A673 (cell line): ENCODE data around the gene TOMT. TPM values are rescaled to one million over a fixed set of nuclear protein-coding genes. Genes with fewer than 3 reads are reported as not detected.
"Not testable (repeated sequence)": the region's sequence is repeated elsewhere in the genome, so short reads cannot be mapped to it uniquely, and the experiment has no call there.

Source experiments
- BruUV-seq: library from RNA; stranded (reverse); fragments of 400-500 nt; replicated peaks from 2 replicates; lab custom pipeline; 2021; lab: Mats Ljungman, UMichigan
- CTCF ChIA-PET: fragments of 300-600 bp; sonication (Branson Sonifier 250); formaldehyde crosslinking; loops from one replicate; lab custom pipeline; 2022; ENCODE audit warnings: antibody characterized with exemption; lab: Charles Lee
- POLR2A ChIA-PET: fragments of 300-600 bp; sonication (Branson Sonifier 250); formaldehyde crosslinking; loops from one replicate; lab custom pipeline; 2022; ENCODE audit warnings: antibody characterized with exemption; ENCODE audit not compliant: low non-redundant PET; lab: Charles Lee
- DNase-seq: peaks from one replicate; pipeline ENCODE4 v3.0.0-alpha.2; 2015; ENCODE audit warnings: low spot score
- H3K27ac ChIP-seq: fragments of 200-600 bp; sonication (generic); 2 replicates; pipeline ENCODE4 v1.5.1; 2016; ENCODE audit warnings: mixed run types, low read depth, mild to moderate bottlenecking, mixed read lengths, antibody characterized with exemption, low read length; ENCODE audit not compliant: poor library complexity, severe bottlenecking
- H3K27me3 ChIP-seq: fragments of 200-600 bp; sonication (generic); replicated peaks from 2 replicates; pipeline ENCODE4 v1.6.1; 2017; ENCODE audit warnings: mixed run types, low read depth, mild to moderate bottlenecking, mixed read lengths, antibody characterized with exemption, low read length; ENCODE audit not compliant: insufficient read depth, poor library complexity
- H3K36me3 ChIP-seq: fragments of 200-600 bp; sonication (generic); 2 replicates; pipeline ENCODE4 v1.6.1; 2016; ENCODE audit warnings: mixed run types, mild to moderate bottlenecking, mixed read lengths, antibody characterized with exemption, low read length; ENCODE audit not compliant: insufficient read depth, poor library complexity, severe bottlenecking
- H3K4me1 ChIP-seq: fragments of 200-600 bp; sonication (generic); 2 replicates; pipeline ENCODE4 v1.6.1; 2017; ENCODE audit warnings: mixed run types, mild to moderate bottlenecking, mixed read lengths, antibody characterized with exemption, low read length; ENCODE audit not compliant: insufficient read depth, poor library complexity, severe bottlenecking
- H3K4me3 ChIP-seq: fragments of 200-600 bp; sonication (generic); 2 replicates; pipeline ENCODE4 v1.5.1; 2016; ENCODE audit warnings: low read depth, mixed run types, mild to moderate bottlenecking, mixed read lengths, low read length; ENCODE audit not compliant: poor library complexity, severe bottlenecking
- H3K9me3 ChIP-seq: fragments of 200-600 bp; sonication (generic); 2 replicates; pipeline ENCODE4 v1.6.1; 2016; ENCODE audit warnings: mixed run types, low read depth, mild to moderate bottlenecking, mixed read lengths, antibody characterized with exemption, low read length; ENCODE audit not compliant: poor library complexity, severe bottlenecking
- CTCF ChIP-seq: fragments of 300-800, 200-600 bp; sonication (generic); conservative IDR thresholded peaks from 2 replicates; pipeline ENCODE4 v1.5.1; 2017; ENCODE audit warnings: low read depth, mild to moderate bottlenecking, antibody characterized with exemption, low read length, moderate library complexity, mixed read lengths
- EZH2 ChIP-seq: fragments of 200-600 bp; sonication (generic); IDR thresholded peaks from 2 replicates; pipeline ENCODE4 v1.6.1; 2017; ENCODE audit warnings: borderline replicate concordance, low read depth, mild to moderate bottlenecking, mixed read lengths, antibody characterized with exemption, low read length; ENCODE audit not compliant: poor library complexity, severe bottlenecking
- intact Hi-C: fragments of 100-400 bp; cut with micrococcal nuclease; formaldehyde crosslinking; loops from one replicate; pipeline ENCODE4 v1.10.0; 2022; ENCODE audit not compliant: unreplicated experiment
- total RNA-seq: library from RNA; stranded (reverse); gene quantifications from 2 replicates; pipeline ENCODE4 v1.2.3, GENCODE V29; 2021

The TOMT gene
- total RNA-seq, 1 experiment from 2014 or later, result not detected

- DNase-seq, result no peak
- no peaks in the 10 kb centered on the region for H3K4me1 ChIP-seq
- CTCF ChIA-PET, result no interaction called here
These were observed 26.9 kb downstream of the TOMT start for GRCh38 chr11:72132646-72133045.

GRCh38 chr11:72135473-72135872, 29.7 kb downstream of the TOMT start, which contains the start of gene FOLR3:
Gene FOLR3, plus strand, starts transcription at chr11:72135725. Its CDS starts 228 bp downstream, at chr11:72135953.
- CTCF ChIA-PET, H3K27ac ChIP-seq: not testable (repeated sequence)

More at GRCh38 chr11:72132646-72133045, 26.9 kb downstream of the TOMT start:
- BruUV-seq, result no TSS peak
- H3K27ac ChIP-seq, result no peak overlapping the region
- no peak for TF ChIP-seq EZH2
- TF ChIP-seq CTCF, result no peak
- intact Hi-C loops, result no loop called here
- peaks cover 16% of the 10 kb centered on the region for H3K27me3 ChIP-seq
- H3K9me3 ChIP-seq, result peaks cover 13% of the 10 kb centered on the region
- H3K4me3 ChIP-seq, result no peak overlapping the region
- H3K36me3 ChIP-seq, result no peaks in the 10 kb centered on the region
- POLR2A ChIA-PET, result no interaction called here

GRCh38 chr11:72135891-72136683, 30.4 kb downstream of the TOMT start:
- BruUV-seq, result no TSS peak
- DNase-seq, result no peak
- Histone ChIP-seq H3K27ac (no peak overlapping the region), H3K9me3 (no peaks in the 10 kb centered on the region), H3K36me3 (no peaks in the 10 kb centered on the region), H3K27me3 (peaks cover 16% of the 10 kb centered on the region), H3K4me1 (no peaks in the 10 kb centered on the region), H3K4me3 (no peak overlapping the region)
- POLR2A ChIA-PET, result no interaction called here
- TF ChIP-seq CTCF, result no peak
- TF ChIP-seq EZH2, result no peak
- CTCF ChIA-PET, result interaction anchor here (0.6 kb wide), 1 partner anchor 108 kb away, joined by 3 read pairs; the partner anchor contains the start of gene PHOX2A
- intact Hi-C loops, result no loop called here

More at GRCh38 chr11:72135473-72135872, 29.7 kb downstream of the TOMT start, which contains the start of gene FOLR3:
- H3K9me3 ChIP-seq, intact Hi-C loops, H3K36me3 ChIP-seq, POLR2A ChIA-PET, DNase-seq, BruUV-seq, H3K4me1 ChIP-seq, H3K4me3 ChIP-seq: not testable (repeated sequence)
- H3K27me3 ChIP-seq, result peaks cover 16% of the 10 kb centered on the region
